Fibroblast of mammary gland (primary cell): Measurements from ENCODE around the gene LRP1.
A peak's percentile ranks its signal among the peaks of the same experiment; 100 is the strongest.

Experiments
- DNase-seq: peaks from one replicate; pipeline ENCODE4 v3.0.0-alpha.2; 2010; ENCODE audit warnings: low read depth
- H3K4me3 ChIP-seq: 2 replicates; pipeline ENCODE4 v1.5.1; 2011; ENCODE audit warnings: low read depth, mild to moderate bottlenecking, low read length, moderate library complexity; ENCODE audit not compliant: control insufficient read depth
- TF ChIP-seq, protein P1 (sequence below): conservative IDR thresholded peaks from 2 replicates; pipeline ENCODE4 v1.5.1; 2011; ENCODE audit warnings: low read depth, low read length, inconsistent platforms; ENCODE audit not compliant: control insufficient read depth, insufficient read depth

LRP1 gene

DNA sequence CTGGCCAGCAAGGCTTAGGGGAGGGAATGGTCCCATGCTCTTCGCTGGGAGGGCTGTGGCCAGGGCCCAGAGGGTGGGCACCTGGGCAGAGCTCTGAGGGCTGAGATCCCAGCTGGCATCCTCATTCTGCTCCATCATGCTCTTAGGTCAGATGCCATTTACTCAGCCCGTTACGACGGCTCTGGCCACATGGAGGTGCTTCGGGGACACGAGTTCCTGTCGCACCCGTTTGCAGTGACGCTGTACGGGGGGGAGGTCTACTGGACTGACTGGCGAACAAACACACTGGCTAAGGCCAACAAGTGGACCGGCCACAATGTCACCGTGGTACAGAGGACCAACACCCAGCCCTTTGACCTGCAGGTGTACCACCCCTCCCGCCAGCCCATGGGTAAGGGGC lies 49.9 kb downstream of the LRP1 start:
- no peak for DNase-seq
- no peak overlapping the region for H3K4me3 ChIP-seq
- TF ChIP-seq, protein P1, sequence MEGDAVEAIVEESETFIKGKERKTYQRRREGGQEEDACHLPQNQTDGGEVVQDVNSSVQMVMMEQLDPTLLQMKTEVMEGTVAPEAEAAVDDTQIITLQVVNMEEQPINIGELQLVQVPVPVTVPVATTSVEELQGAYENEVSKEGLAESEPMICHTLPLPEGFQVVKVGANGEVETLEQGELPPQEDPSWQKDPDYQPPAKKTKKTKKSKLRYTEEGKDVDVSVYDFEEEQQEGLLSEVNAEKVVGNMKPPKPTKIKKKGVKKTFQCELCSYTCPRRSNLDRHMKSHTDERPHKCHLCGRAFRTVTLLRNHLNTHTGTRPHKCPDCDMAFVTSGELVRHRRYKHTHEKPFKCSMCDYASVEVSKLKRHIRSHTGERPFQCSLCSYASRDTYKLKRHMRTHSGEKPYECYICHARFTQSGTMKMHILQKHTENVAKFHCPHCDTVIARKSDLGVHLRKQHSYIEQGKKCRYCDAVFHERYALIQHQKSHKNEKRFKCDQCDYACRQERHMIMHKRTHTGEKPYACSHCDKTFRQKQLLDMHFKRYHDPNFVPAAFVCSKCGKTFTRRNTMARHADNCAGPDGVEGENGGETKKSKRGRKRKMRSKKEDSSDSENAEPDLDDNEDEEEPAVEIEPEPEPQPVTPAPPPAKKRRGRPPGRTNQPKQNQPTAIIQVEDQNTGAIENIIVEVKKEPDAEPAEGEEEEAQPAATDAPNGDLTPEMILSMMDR = no peak

DNA sequence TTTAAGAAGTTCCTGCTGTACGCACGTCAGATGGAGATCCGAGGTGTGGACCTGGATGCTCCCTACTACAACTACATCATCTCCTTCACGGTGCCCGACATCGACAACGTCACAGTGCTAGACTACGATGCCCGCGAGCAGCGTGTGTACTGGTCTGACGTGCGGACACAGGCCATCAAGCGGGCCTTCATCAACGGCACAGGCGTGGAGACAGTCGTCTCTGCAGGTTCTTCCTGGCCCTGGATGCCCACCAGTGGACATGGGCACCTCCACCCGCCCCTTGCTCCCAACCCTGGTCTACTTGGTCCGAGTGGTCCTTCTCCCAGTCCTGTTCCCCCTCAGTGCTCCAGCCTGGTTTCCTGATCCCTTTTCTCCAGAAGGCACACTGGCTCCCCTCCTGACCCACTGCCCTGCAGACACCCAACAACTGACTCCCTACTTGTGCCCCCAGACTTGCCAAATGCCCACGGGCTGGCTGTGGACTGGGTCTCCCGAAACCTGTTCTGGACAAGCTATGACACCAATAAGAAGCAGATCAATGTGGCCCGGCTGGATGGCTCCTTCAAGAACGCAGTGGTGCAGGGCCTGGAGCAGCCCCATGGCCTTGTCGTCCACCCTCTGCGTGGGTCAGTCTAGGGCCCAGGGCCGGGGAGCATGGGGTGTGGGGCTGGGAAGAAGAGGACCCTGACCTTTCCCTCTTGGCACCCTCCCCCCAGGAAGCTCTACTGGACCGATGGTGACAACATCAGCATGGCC lies 51.2 kb downstream of the LRP1 start:
- TF ChIP-seq, protein P1 = no peak
- DNase-seq = no peak
- no peak overlapping the region for H3K4me3 ChIP-seq

- TF ChIP-seq, protein P1 = no peak
- no peak for DNase-seq
- H3K4me3 ChIP-seq = no peak overlapping the region
These were observed 52.2 kb downstream of the LRP1 start for GRCh38 chr12:57180321-57180989.

- no peak for DNase-seq
- no peak overlapping the region for H3K4me3 ChIP-seq
- TF ChIP-seq, protein P1 = no peak
These were observed 52.8 kb downstream of the LRP1 start for GRCh38 chr12:57181072-57181471.

GRCh38 chr12:57181561-57182155 lies 53.4 kb downstream of the LRP1 start:
- no peak overlapping the region for H3K4me3 ChIP-seq
- DNase-seq = peak; percentile 73
- TF ChIP-seq, protein P1 = no peak

GRCh38 chr12:57182918-57183575 lies 54.8 kb downstream of the LRP1 start:
- DNase-seq = peak; percentile 66
- H3K4me3 ChIP-seq = no peak overlapping the region
- TF ChIP-seq, protein P1 = peak; percentile 79
